Measurements from ENCODE around the gene MAST4. TPM values are rescaled to one million over a fixed set of nuclear protein-coding genes. Genes with fewer than 3 reads are reported as not detected.

MAST4 gene
- total and polyA plus RNA-seq, 2 of the 4 experiments (the other 2 are of a cell fraction): 4.8 to 6.8 TPM

DNA sequence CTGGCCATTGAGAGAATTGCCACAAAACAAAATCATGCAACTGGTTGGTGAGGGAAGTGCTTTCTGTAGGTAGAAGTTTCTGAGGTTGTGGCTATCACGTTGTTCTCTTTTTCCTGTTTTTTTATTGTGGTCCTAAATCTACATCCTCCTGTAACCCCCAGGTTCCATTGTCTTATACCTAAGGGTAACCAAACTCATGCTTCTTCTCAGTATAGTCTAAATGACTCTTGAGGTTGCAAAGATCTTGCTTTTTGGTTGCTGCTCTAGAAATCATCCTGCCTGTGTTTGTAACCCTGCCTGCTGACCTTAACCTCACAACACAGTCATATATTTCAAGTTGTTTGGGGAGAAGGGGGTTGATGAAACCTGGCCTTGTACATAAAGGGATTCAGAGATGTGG, 327.3 kb downstream of the MAST4 start:
- Histone ChIP-seq H2AFZ (replicated peaks; ENCODE audit: low read length, poor library complexity) (no peak overlapping the region), H3K56ac (ENCODE audit: extremely low read depth, insufficient read depth, low read length) (no peak overlapping the region), H3K9me3 (ENCODE audit: control insufficient read depth, insufficient read depth, low read length) (no peaks in the 10 kb centered on the region), H3K27me3 (ENCODE audit: control insufficient read depth, insufficient read depth, low read length) (no peaks in the 10 kb centered on the region; the same call in 1 of the 2 replicates), H4K5ac (ENCODE audit: low read depth, low read length) (no peak overlapping the region), H2BK15ac (ENCODE audit: low read depth, low read length) (no peak overlapping the region), H2BK20ac (ENCODE audit: low read depth, low read length) (no peak overlapping the region), H3K4me2 (ENCODE audit: low read depth, low read length) (no peak overlapping the region), H4K8ac (ENCODE audit: low read depth in 2 of 2, low read length in 2 of 2) (no peak overlapping the region), H3K14ac (replicated peaks; ENCODE audit: low read depth, low read length) (no peak overlapping the region), H2BK120ac (ENCODE audit: low read depth, low read length) (no peak overlapping the region), H3K9ac (ENCODE audit: low read depth, low read length) (no peak overlapping the region), H3K9me1 (ENCODE audit: insufficient read depth, low read length) (no peaks in the 10 kb centered on the region), H3K23ac (ENCODE audit: low read depth, low read length) (no peak overlapping the region), H2AK5ac (ENCODE audit: low read depth, low read length) (no peak overlapping the region), H4K91ac (ENCODE audit: insufficient read depth, low read depth, low read length) (no peak overlapping the region), H3K4ac (ENCODE audit: low read depth, low read length) (no peak overlapping the region), H4K20me1 (ENCODE audit: insufficient read depth, low read length) (no peaks in the 10 kb centered on the region), H3K4me1 (ENCODE audit: control insufficient read depth, insufficient read depth, low read length) (no peaks in the 10 kb centered on the region), H2BK5ac (ENCODE audit: low read depth, low read length, poor library complexity, severe bottlenecking) (no peak overlapping the region), H2AK9ac (replicated peaks; ENCODE audit: low read depth, low read length, poor library complexity) (no peak overlapping the region), H3K27ac (ENCODE audit: insufficient read depth, low read length) (no peak overlapping the region), H3K36me3 (ENCODE audit: control insufficient read depth, insufficient read depth, low read length) (no peaks in the 10 kb centered on the region), H3K79me1 (ENCODE audit: low read depth in 1 of 2, low read length in 2 of 2) (no peaks in the 10 kb centered on the region), H3K18ac (ENCODE audit: low read depth, low read length) (no peak overlapping the region), H3K4me3 (ENCODE audit: insufficient read depth, low read depth, low read length) (no peak overlapping the region)
- in situ Hi-C loops (cut with MboI; ENCODE audit: low sequenced_read_pairs) (no loop called here), dilution Hi-C loops (cut with HindIII; ENCODE audit: low sequenced_read_pairs, unreplicated experiment) (no loop called here), intact Hi-C loops (cut with micrococcal nuclease) (no loop called here)
- CTCF ChIA-PET: no interaction called here
- BruUV-seq (replicated peaks): no TSS peak
- no CpG with 5 or more reads among the region's 1 CpG for WGBS, 2 experiments (ENCODE audit: extremely low coverage in 2 of 2, insufficient read length in 1 of 2)
- TF ChIP-seq RCOR1 (IDR thresholded peaks at IDR 0.05; ENCODE audit: insufficient replicate concordance, low read length) (no peak), CHD1 (IDR thresholded peaks at IDR 0.05; ENCODE audit: low read depth, low read length) (no peak), MAFK (IDR thresholded peaks at IDR 0.05; ENCODE audit: low read depth, low read length) (no peak), SMC3 (IDR thresholded peaks at IDR 0.05; ENCODE audit: low read depth, low read length) (no peak), MXI1 (IDR thresholded peaks at IDR 0.05; ENCODE audit: borderline replicate concordance, low read depth, low read length) (no peak), CEBPB (IDR thresholded peaks at IDR 0.05; ENCODE audit: low read depth, low read length) (no peak), RAD21 (IDR thresholded peaks at IDR 0.05; ENCODE audit: low read length) (no peak), MAZ (IDR thresholded peaks at IDR 0.05; ENCODE audit: borderline replicate concordance, low read depth, low read length) (no peak), BHLHE40 (IDR thresholded peaks at IDR 0.05; ENCODE audit: low read depth, low read length) (no peak), FOS (IDR thresholded peaks at IDR 0.05; ENCODE audit: low read depth, low read length) (no peak)
- TF ChIP-seq, protein P1, sequence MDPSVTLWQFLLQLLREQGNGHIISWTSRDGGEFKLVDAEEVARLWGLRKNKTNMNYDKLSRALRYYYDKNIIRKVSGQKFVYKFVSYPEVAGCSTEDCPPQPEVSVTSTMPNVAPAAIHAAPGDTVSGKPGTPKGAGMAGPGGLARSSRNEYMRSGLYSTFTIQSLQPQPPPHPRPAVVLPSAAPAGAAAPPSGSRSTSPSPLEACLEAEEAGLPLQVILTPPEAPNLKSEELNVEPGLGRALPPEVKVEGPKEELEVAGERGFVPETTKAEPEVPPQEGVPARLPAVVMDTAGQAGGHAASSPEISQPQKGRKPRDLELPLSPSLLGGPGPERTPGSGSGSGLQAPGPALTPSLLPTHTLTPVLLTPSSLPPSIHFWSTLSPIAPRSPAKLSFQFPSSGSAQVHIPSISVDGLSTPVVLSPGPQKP (IDR thresholded peaks at IDR 0.05; ENCODE audit: borderline replicate concordance, low read depth, low read length): no peak
- TF ChIP-seq, protein P2, sequence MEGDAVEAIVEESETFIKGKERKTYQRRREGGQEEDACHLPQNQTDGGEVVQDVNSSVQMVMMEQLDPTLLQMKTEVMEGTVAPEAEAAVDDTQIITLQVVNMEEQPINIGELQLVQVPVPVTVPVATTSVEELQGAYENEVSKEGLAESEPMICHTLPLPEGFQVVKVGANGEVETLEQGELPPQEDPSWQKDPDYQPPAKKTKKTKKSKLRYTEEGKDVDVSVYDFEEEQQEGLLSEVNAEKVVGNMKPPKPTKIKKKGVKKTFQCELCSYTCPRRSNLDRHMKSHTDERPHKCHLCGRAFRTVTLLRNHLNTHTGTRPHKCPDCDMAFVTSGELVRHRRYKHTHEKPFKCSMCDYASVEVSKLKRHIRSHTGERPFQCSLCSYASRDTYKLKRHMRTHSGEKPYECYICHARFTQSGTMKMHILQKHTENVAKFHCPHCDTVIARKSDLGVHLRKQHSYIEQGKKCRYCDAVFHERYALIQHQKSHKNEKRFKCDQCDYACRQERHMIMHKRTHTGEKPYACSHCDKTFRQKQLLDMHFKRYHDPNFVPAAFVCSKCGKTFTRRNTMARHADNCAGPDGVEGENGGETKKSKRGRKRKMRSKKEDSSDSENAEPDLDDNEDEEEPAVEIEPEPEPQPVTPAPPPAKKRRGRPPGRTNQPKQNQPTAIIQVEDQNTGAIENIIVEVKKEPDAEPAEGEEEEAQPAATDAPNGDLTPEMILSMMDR (conservative IDR thresholded peaks at IDR 0.05; ENCODE audit: low read depth, low read length): no peak
- DNase-seq: no peak
- no peak for ATAC-seq (ENCODE audit: low read depth)
- POLR2A ChIA-PET (ENCODE audit: unreplicated experiment): no interaction called here

All from IMR-90 (cell line).